ENCODE measurements around the gene ATIC.
"Not testable (repeated sequence)": the region's sequence is repeated elsewhere in the genome, so short reads cannot be mapped to it uniquely, and the experiment has no call there.

Gene ATIC

DNA sequence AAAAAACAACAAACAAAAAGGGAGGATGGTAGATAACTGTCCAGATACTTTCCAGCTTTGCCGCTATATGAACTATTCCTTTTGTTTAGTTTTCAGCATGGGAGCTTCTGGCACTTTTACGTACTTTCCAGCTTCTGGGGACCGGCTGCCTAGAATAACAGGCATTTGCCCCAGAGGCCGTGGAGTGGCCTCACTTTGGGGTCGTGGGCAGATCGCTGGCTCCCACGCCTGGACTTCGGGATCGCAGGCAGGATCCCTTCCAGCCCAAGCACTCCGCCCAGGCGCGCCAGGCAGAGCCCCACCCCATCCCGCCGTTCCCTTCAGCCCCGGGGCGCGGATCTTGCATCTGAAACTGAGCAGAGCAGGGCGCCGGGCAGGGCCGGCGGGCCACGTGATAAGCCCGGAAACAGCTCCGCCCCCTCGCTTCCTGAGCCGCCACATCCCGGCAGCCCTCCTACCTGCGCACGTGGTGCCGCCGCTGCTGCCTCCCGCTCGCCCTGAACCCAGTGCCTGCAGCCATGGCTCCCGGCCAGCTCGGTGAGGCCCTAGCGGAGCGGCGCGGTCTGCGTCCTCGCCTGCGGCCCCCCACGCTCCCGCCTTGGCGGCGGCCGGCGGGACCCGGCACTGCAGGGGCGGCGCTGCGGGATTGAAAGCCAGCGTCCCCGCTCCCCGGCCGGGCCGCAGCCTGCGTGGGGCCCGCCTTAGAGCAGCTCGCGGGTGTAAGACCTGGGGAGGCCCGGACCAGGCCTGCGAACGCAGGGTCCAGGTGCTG lies at the start of gene ATIC:
TSS of gene ATIC (plus strand) at position 435 of the 772 bp plus-strand sequence. CDS start at position 519, 84 bp downstream.
- peak; percentile 93 for DNase-seq (ENCODE audit: low spot score)

DNA sequence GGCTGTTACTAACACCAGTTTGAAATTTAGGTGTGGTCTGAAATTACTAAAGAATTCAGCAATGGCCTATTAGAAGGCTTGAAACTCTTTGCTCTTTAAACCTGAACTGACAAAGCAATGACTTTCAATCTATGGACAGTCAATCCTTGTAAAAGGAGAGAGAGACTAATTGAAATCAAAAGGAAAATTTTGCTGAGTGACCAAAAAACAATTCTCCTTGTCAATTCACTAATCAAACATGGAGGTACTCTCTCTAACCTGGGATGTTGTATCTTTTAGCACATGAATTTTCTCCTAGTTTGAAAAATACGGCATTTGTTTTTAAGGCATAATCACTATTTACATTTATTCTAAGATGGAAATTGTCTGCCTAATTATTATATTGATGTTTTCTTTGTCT lies 49.6 kb upstream of the ATIC start:
- DNase-seq (ENCODE audit: low spot score) = no peak

DNA sequence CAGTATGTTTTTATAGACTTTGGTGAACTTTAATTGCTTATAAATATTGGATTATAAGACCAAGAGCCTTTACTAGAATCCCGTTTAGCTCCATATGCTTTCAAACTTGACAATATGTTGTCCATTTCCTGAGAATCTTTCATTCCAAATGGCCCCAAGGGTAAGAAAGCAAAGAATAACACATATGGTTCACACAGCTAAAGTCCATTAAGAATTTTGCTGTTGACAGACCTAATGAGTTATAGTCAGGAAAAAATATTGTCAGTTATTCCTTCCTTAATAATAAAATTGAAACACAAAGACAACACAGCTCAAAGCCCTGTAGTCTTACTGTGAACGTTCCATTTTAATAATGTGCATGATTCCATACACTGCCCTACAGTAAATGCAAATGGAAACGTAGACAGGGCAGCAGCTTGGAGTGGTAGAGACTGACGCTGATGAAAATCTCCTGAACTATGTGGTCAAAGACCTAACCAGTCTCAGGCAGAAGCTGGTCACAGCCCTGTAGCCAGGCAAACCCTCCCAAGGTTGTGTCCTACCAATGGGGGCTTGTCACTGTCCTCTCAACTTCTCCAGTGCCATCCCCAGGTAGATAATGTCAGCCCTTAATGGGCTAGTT lies 49.0 kb upstream of the ATIC start:
- no peak for DNase-seq (ENCODE audit: low spot score)

DNA sequence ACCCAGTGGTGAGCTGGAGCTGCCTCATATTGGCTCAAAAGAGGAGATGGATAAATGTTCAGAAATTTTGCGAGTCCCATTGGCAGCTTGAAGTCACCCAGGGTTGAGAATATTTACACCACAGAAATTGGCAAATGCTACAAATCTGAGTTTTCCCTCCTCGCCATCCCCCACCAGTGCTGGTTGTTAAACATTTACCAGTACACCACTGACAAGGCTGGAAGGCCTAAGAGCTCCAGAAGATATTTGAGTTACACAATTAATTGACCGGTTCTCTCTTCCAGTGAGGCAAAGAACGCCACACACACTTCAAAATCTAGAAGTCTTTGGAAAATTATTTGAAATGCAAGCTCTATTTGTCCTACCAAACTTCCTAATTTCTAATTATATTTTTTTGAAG lies 47.5 kb upstream of the ATIC start:
- DNase-seq (ENCODE audit: low spot score) = no peak

DNA sequence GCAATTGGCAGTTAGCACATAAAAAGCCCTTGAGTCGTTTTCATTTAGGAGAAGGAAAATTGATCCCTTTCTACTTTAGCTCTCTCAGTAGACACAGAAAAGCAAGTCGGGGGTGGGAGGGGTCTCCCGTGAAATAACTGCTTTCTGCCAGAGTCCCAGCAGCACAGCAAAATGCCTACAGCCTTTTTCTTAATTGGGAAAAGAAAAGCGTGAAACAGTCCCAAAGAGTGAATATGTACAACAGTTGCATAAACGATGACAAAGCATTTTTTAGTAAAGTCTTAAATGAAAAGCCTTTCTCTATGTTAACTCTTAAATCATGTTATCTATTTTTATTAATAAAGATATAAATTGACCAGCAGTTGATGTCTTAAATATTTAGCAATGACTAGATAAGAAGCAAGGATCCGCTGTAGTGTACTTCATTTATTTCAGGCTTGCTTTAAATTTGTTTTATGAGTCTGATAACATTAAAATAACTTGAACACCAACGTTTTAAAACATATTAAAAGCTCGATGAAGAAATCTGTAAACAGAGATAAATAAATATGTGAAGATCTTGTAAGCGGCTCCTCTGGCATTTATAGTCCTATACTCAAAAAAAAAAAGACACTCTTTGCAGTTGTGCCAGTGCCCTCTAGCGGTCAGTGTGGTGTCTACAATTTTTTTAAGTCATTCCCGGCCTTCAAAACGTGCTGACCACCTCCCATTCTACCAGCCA lies 42.3 kb upstream of the ATIC start:
- DNase-seq (ENCODE audit: low spot score) = peak; percentile 72

DNA sequence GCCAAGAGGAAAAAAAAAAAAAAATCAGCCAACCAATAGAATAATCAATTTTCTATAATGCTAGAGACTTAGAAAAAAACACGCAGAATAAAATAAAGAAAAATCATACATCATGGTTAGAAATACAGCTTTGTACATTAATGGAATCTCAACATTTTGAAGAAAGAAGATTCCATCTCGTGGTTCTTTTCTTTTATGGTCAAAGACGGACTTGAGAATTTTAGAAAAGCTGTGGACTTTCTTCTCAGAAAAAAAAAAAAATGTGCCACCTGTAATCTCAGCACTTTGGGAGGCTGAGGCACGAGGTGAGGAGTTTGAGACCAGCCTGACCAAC lies 41.8 kb upstream of the ATIC start:
- no peak for DNase-seq (ENCODE audit: low spot score)

DNA sequence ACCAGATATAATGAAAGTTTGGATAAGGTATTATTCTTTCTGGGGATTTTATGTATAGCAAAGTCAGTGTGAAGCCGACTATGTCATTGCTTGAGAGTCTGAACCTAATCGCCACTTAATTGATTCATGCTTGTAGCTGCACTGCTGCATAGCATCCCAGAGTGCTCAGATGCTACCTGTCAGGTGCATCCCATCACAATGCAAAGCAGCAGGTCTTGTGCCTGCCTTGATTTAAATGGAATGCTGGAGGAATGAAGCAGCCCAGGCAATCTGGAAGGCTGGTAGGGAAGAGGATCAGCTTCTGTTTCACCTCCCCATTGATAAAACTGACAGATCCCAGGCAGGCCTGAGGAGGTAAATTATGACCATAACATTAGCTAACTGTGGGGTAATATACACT lies 40.4 kb upstream of the ATIC start:
- DNase-seq (ENCODE audit: low spot score) = no peak

DNA sequence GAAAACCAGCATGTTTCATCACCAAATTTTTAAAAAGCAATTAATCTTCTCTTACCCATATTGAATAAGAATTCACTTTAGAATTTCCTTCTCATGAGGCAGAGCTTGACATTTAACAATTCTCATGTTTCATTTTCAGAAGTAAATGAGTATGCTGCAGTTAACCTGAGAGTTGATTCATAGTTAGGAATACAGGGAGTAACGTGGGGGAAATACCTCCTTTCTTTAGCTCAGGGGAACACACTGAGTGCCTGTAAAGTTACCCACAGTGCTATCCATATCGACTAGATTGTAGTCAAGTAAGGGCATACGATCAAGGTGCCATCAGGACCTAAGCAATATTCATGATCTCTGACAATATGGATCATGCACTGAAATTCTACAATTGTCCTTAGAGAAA lies 38.9 kb upstream of the ATIC start:
- no peak for DNase-seq (ENCODE audit: low spot score)

DNA sequence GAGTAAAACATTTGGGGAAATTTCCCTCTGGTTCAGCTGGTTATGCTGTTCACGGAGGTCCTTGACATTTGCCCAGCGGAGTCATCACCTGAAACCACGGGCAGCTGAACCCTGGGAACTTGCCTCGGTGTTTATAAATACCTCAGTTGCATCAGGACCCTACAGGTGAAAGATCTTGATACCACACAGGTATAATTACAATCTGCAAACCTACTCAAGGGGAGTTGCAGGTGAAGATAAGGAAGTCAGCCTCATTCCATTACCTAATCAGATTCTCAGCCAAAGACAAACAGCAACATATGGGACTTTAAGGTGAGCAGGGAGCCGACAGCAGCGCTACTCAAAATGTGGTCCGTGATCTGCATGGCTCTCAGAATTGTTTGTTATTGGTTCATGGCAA lies 37.0 kb upstream of the ATIC start:
- no peak for DNase-seq (ENCODE audit: low spot score)

DNA sequence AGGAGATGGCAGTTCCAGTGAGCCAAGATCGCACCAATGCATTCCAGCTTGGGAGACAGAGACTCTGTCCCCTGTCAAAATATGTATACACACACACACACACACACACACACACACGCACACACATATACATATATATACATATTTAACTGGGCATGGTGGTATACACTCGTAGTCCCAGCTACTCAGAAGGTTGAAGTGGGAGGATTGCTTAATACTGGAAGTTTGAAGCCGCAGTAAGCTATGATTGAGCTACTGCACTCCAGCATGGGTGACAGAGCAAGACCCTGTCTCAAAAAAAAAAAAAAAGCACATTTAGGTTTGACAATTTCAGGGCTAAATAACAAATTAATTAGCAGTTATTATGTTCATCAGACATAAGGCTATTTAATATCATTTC lies 36.0 kb upstream of the ATIC start:
- no peak for DNase-seq (ENCODE audit: low spot score)

DNA sequence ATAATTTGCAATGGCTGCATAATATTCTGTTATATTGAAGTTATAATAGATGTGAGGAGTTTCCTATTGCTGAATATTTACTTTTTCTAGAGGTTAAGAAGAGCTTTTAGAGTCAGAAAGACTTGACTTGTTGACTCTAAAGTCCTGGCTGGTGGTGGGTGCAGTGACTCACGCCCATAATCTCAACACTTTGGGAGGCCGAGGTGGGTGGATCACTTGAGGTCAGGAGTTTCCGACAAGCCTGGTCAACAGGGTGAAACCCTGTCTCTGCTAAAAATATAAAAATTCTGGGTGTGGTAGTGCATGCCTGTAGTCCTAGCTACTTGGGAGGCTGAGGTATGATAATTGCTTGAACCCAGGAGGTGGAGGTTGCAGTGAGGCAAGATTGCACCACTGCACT lies 33.9 kb upstream of the ATIC start:
- no peak for DNase-seq (ENCODE audit: low spot score)

DNA sequence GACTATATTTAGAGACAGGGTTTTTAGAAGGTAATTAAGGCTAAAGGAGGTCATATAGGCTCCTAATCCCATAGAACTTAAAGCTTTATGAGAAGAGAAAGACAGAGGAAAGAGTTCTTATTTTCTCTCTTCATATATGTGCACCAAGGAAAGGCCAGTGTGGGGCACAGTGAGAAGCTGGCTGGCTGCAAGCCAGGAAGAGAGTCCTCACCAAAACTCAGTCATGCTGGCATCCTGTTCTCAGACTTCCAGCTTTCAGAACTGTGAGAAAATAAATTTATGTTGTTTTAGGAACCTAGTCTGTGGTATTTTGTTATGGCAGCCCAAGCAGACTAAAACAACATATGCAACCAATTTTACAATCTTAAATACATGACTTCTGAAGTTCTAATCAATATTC lies 31.5 kb upstream of the ATIC start:
- DNase-seq (ENCODE audit: low spot score) = no peak

DNA sequence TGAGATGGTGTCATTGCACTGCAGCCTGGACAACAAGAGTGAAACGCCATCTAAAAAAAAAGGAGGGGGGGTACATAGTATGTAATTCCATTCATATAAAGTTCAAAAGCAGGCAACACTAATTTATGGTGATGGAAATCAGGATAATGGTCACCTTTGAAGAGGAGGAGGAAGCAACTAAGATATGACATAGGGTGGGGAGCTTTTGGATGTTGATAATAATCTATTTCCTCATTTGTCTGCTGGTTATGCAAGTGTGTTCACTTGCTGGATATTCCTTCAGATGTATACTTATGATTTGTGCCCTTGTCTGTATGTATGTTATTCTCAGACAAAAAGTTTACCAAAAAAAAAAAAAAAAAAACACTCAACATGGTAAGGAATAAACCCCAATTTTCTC lies 28.6 kb upstream of the ATIC start:
- no peak for DNase-seq (ENCODE audit: low spot score)

DNA sequence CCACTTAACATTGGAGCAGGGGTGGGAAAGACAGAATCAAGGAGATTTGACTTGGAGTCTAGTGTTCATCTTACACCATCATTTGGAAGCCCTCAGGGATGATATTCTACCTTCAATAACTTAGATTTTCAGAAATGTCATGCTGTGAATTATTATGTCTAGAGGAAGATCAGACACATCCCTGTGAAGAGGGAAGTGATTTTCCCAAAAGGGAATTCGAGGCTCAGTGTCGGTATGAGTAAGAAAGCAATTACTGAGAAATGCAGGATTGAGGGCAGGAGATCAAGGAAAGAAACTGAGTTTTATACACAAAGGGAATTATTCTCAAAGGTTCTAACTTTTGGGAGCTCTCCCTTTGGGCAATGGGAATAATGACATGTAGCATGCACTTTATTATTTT lies 25.6 kb upstream of the ATIC start:
- no peak for DNase-seq (ENCODE audit: low spot score)

DNA sequence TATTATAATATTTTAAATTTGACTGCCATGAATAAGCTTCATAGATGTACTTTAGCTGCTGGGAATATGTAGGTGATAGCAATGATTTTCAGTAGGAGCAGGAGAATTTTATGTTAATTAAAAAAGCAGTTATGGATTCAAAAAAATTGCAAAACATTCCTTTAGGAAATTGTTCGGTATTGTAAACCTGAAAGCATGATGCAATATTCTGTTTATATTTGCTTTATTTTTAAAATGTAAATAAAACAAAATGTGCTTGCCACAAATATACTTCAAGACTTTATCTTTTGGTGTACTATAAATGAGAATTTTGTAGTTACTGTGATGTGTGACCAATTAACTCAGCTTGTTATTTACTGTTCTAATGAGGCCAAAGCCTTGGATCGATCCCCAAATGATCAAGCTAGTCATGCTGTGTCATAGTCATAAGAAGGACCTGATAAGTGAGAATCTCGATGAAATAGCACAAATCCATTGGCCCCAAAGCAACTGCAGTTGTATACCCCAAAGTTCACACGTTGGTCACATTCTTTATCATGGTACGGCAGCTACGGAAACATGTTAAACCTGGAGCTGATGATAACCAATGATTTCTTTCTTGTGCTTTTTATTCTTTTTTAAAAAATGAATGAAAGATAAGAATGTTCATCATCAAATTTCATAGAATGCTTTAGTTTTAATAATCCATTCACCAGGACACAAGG lies 23.6 kb upstream of the ATIC start:
- no peak for DNase-seq (ENCODE audit: low spot score)

DNA sequence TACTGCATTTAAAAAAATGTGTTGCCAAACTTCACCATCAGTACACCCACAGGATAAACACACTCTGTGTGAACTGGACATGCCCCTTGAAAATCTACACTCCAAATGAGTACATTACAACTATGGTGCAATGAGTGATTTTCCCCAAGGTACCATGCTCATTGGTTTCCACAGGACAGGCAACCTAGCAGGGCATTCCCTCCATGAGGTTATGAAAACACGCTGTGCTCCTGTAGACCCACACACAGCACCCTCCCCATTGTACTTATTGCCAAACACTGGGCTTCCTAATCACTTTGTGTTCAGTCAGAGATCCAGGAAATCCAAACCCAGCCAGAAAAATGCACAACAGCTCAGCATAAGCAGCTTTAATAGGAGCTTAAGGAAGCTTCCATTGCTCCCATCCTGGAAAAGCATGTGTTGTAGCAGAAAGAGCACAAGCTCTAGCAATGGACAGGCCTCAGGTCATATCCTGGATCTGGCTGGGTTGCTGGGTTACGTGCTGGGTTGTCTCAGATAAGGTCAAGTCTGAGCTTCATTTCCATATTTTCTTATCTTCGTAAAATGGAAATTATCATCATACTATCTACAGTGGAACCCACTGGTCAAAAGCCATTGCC lies 20.8 kb upstream of the ATIC start:
- no peak for DNase-seq (ENCODE audit: low spot score)

DNA sequence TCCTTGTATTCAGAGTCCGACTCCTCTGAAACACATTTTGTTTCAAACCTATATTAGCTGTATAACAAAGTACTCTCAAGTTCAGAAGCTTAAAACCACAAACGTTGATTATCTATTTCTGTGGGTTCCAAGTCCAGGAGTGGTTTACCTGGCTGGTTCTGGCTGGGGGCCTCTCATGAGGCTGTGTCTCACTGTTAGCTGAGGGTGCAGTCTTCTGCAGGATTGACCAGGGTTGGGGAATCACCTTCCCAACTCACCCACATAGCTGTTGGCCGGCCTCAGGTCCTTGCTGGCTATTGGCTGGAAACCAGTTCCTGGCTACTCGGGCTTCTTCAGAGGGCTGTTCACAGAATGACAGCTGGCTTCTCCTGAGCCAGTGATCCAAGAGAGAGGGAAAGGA lies 18.0 kb upstream of the ATIC start:
- DNase-seq (ENCODE audit: low spot score) = no peak

DNA sequence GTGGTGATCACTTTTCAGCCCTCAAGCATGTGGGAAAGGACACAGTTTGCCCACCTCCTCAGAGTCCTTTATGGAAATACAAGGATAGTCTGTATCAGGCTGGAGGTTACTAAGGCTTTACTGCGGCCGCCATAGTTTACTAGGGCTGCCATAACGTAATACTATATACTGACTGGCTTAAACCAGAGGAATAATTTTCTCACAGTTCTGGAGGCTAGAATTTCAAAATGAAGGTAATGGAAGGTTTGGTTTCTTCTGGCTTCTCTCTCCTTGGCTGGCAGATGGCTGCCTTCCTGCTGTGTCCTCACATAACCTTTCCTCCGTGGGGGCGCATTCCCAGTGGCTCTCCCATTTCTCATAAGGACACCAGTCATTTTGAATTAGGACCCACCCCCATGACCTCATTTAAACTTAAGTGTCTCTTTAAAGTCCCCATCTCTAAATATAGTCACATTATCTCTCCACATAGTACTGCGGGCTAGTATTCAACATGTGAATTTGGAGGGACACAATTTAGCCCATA lies 12.5 kb upstream of the ATIC start:
- DNase-seq (ENCODE audit: low spot score) = no peak

DNA sequence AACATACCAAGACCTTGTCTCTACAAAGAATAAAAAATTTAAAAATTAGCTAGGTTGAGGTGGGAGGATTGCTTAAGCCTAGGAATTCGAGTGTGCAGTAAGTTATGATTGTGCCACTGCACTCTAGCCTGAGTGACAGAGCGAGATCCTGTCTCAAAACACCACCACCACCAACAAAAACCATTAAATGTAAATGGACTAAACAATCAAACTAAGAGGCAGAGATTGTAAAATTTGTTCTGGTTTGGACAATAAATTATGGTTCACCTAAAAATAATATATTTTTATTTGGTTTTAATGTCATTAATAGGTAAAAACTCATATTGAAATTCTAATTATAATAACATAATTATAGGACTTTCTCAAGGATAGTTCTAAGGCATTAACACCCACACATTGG lies 9.9 kb upstream of the ATIC start:
- no peak for DNase-seq (ENCODE audit: low spot score)

DNA sequence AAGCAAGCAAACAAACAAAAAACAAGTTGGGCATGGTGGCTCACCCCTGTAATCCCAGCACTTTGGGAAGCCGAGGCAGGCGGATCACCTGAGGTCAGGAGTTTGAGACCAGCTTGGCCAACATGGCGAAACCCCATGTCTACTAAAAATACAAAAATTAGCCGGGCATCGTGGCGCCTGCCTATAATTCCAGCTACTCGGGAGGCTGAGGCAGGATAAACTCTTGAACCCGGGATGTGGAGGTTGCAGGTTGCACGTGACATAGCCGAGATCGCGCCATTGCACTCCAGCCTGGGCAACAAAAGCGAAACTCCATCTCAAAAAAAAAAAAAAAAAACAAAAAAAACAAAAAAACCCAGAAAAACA lies 617 bp upstream of the ATIC start:
- not testable (repeated sequence) for DNase-seq (ENCODE audit: low spot score)

DNA sequence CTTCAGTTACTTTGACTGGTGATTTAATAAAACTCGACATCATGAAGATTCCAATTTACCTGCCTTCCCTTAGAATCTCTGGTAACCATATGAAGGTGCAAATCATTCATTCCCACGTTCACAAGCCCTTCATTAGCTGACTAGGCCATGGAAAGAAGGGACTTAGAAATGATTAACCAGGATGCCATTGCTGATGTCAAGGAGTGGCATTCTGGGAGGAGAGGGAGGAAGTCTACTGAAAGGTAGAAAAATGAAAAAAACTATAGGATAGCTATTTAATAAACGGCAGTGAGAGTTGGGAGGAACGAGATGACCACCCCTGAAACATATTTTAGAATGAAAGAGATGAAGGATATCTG lies 1.4 kb downstream of the ATIC start:
- DNase-seq (ENCODE audit: low spot score) = no peak

DNA sequence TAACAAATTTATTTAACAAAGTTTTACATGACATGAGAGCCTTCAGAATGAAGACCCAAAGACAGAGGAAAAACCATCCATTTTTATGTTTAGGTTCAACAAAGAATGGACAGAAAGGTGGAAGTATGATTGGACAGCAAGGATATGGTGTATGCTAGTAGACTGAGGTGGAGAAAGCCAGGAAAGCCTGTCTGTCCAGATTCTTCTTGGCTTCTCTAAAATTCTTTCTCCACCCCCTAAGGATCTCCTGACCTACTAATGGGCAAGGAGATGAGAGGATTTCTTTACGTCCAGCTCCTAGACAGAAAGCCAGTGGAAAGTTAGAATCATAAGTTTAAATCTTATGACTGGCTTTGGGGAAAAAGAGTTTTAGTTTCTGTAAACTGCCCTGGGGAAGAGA lies 3.0 kb downstream of the ATIC start:
- DNase-seq (ENCODE audit: low spot score) = no peak
